ENCODE data around the gene PAK6.

Gene PAK6

GRCh38 chr15:40293905-40294895 lies 55.3 kb downstream of the PAK6 start:
- Histone ChIP-seq H3K9me3 (ENCODE audit: insufficient read depth, low read length, severe bottlenecking) (no peaks in the 10 kb centered on the region), H3K79me2 (ENCODE audit: insufficient read depth, low read length) (no peaks in the 10 kb centered on the region), H3K4me2 (ENCODE audit: insufficient read depth, low read length) (no peak overlapping the region), H4K20me1 (ENCODE audit: insufficient read depth, low read length) (no peaks in the 10 kb centered on the region), H3K4me1 (ENCODE audit: insufficient read depth, low read length) (no peaks in the 10 kb centered on the region), H3K9ac (ENCODE audit: low read depth, low read length) (no peak overlapping the region), H3K27ac (ENCODE audit: low read length) (no peak overlapping the region), H2AFZ (ENCODE audit: low read depth, low read length) (no peak overlapping the region), H3K36me3 (ENCODE audit: insufficient read depth, low read length) (peaks cover 6% of the 10 kb centered on the region; the same call in 1 of the 2 replicates), H3K4me3 (ENCODE audit: low read depth in 1 of 2, low read length in 2 of 2) (no peak overlapping the region), H3K27me3 (ENCODE audit: insufficient read depth, low read length, poor library complexity) (no peaks in the 10 kb centered on the region)
- ATAC-seq (ENCODE audit: insufficient read depth, low read depth) (no peak), DNase-seq (no peak)
- TF ChIP-seq EZH2 (IDR thresholded peaks at IDR 0.05; ENCODE audit: borderline replicate concordance, low read depth, low read length, severe bottlenecking) (no peak), CTCF (IDR thresholded peaks at IDR 0.05; ENCODE audit: borderline replicate concordance, extremely low read depth, low read length, poor library complexity, severe bottlenecking) (no peak)

- no peaks in the 10 kb centered on the region for H3K79me2 ChIP-seq (ENCODE audit: insufficient read depth, low read length)
- H3K36me3 ChIP-seq (ENCODE audit: insufficient read depth, low read length), result peaks cover 6% of the 10 kb centered on the region; the same call in 1 of the 2 replicates
- no peak for TF ChIP-seq EZH2 (IDR thresholded peaks at IDR 0.05; ENCODE audit: borderline replicate concordance, low read depth, low read length, severe bottlenecking)
- no peak for TF ChIP-seq CTCF (IDR thresholded peaks at IDR 0.05; ENCODE audit: borderline replicate concordance, extremely low read depth, low read length, poor library complexity, severe bottlenecking)
- DNase-seq, result no peak
- no peaks in the 10 kb centered on the region for H3K9me3 ChIP-seq (ENCODE audit: insufficient read depth, low read length, severe bottlenecking)
- no peak overlapping the region for H3K4me3 ChIP-seq (ENCODE audit: low read depth in 1 of 2, low read length in 2 of 2)
- H3K4me2 ChIP-seq (ENCODE audit: insufficient read depth, low read length), result no peak overlapping the region
- H3K27me3 ChIP-seq (ENCODE audit: insufficient read depth, low read length, poor library complexity), result no peaks in the 10 kb centered on the region
- H3K9ac ChIP-seq (ENCODE audit: low read depth, low read length), result no peak overlapping the region
- H4K20me1 ChIP-seq (ENCODE audit: insufficient read depth, low read length), result no peaks in the 10 kb centered on the region
- ATAC-seq (ENCODE audit: insufficient read depth, low read depth), result no peak
- H3K27ac ChIP-seq (ENCODE audit: low read length), result no peak overlapping the region
- no peaks in the 10 kb centered on the region for H3K4me1 ChIP-seq (ENCODE audit: insufficient read depth, low read length)
- no peak overlapping the region for H2AFZ ChIP-seq (ENCODE audit: low read depth, low read length)
Observed at GRCh38 chr15:40295297-40295696, 56.4 kb downstream of the PAK6 start.

- H3K4me2 ChIP-seq (ENCODE audit: insufficient read depth, low read length), result no peak overlapping the region
- H3K9me3 ChIP-seq (ENCODE audit: insufficient read depth, low read length, severe bottlenecking), result no peaks in the 10 kb centered on the region
- H3K27me3 ChIP-seq (ENCODE audit: insufficient read depth, low read length, poor library complexity), result no peaks in the 10 kb centered on the region
- H4K20me1 ChIP-seq (ENCODE audit: insufficient read depth, low read length), result no peaks in the 10 kb centered on the region
- H3K4me3 ChIP-seq (ENCODE audit: low read depth in 1 of 2, low read length in 2 of 2), result no peak overlapping the region
- no peak overlapping the region for H2AFZ ChIP-seq (ENCODE audit: low read depth, low read length)
- no peak overlapping the region for H3K27ac ChIP-seq (ENCODE audit: low read length)
- H3K36me3 ChIP-seq (ENCODE audit: insufficient read depth, low read length), result peaks cover 13% of the 10 kb centered on the region
- no peaks in the 10 kb centered on the region for H3K4me1 ChIP-seq (ENCODE audit: insufficient read depth, low read length)
- DNase-seq (no peak), ATAC-seq (ENCODE audit: insufficient read depth, low read depth) (no peak)
- no peak overlapping the region for H3K9ac ChIP-seq (ENCODE audit: low read depth, low read length)
- no peaks in the 10 kb centered on the region for H3K79me2 ChIP-seq (ENCODE audit: insufficient read depth, low read length)
- TF ChIP-seq CTCF (IDR thresholded peaks at IDR 0.05; ENCODE audit: borderline replicate concordance, extremely low read depth, low read length, poor library complexity, severe bottlenecking) (no peak), EZH2 (IDR thresholded peaks at IDR 0.05; ENCODE audit: borderline replicate concordance, low read depth, low read length, severe bottlenecking) (no peak)
Observed at GRCh38 chr15:40295877-40296560, 57.2 kb downstream of the PAK6 start.

All from DND-41 (cell line).